Stimulated activated naive CD8-positive, alpha-beta T cell treated with anti-CD3 and anti-CD28 coated beads, Interleukin-15, Interleukin-2, amounts not matched to agents 100 ng/mL and 50 ng/mL, for 24 hours (primary cell): ENCODE results near the gene NBPF1.
"Not testable (repeated sequence)": the region's sequence is repeated elsewhere in the genome, so short reads cannot be mapped to it uniquely, and the experiment has no call there.

Experiments
- H3K27ac Mint-ChIP-seq: one replicate; pipeline ENCODE4 v1.8.0; 2021; ENCODE audit warnings: mild to moderate bottlenecking, mixed read lengths
- H3K27me3 Mint-ChIP-seq: one replicate; pipeline ENCODE4 v1.8.0; 2021; ENCODE audit warnings: mixed read lengths
- H3K36me3 Mint-ChIP-seq: one replicate; pipeline ENCODE4 v1.8.0; 2021; ENCODE audit warnings: low read depth, mixed read lengths
- H3K4me1 Mint-ChIP-seq: one replicate; pipeline ENCODE4 v1.8.0; 2021; ENCODE audit warnings: low read depth, mixed read lengths
- H3K4me3 Mint-ChIP-seq: one replicate; pipeline ENCODE4 v1.8.0; 2021; ENCODE audit warnings: mild to moderate bottlenecking, mixed read lengths
- H3K9me3 Mint-ChIP-seq: one replicate; pipeline ENCODE4 v1.8.0; 2021; ENCODE audit warnings: mixed read lengths

The NBPF1 gene

DNA sequence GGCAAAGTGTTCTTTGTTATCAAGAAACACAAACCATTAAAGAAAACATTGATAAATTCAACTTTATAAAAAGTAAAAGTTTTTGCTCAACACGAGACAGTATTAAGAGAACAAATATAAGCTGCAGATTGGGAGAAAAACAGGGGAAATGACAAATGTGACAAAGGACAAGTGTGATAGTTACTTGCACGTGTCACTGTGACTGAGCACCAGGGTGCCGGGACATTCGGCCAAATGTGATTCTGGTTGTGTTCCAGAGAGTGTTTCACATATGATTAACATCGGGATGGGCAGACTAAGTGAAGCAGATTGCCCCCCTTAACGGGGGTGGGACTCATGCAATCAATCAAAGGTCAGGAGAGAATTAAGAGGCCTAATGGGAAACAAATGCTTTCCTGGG, 52.9 kb downstream of the NBPF1 start:
- not testable (repeated sequence) for H3K27ac Mint-ChIP-seq, H3K27me3 Mint-ChIP-seq, H3K36me3 Mint-ChIP-seq, H3K4me3 Mint-ChIP-seq, H3K4me1 Mint-ChIP-seq, H3K9me3 Mint-ChIP-seq

DNA sequence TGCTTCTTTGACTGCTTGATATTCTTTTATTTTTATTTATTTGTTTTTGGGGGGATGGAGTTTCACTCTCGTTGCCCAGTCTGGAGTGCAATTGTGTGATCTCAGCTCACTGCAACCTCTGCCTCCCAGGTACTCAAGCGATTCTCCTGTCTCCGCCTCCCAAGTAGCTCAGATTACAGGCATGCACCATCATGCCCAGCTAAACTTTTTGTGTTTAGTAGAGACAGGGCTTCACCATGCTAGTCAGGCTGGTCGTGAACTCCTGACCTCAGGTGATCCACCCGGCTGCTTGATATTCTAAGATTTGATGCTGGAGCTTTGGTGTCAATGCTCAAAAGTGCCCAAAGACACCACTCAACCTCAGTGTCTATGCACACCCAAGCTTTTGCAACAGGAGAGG, 53.7 kb downstream of the NBPF1 start:
- not testable (repeated sequence) for H3K4me1 Mint-ChIP-seq, H3K9me3 Mint-ChIP-seq, H3K4me3 Mint-ChIP-seq, H3K27me3 Mint-ChIP-seq, H3K27ac Mint-ChIP-seq, H3K36me3 Mint-ChIP-seq

DNA sequence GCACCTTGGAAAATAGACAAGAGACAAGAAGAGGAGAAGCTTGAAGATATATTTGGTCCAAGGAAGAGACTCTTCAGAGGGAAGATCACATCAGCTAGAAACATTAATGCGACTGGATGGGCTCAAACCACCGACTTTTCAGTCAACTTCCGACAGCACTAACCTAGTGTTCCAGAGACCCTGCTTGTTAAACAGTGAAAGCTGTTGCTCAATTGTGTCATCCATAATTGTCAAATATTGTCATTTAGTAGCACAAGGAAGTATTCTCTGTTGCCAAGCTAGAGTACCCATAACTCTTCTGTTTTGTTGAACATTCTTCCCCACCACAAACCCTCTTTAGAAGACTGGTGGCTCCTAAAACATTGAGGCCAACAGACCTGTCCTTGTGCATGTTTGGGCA, 56.3 kb downstream of the NBPF1 start:
- H3K9me3 Mint-ChIP-seq, H3K27me3 Mint-ChIP-seq, H3K4me3 Mint-ChIP-seq, H3K27ac Mint-ChIP-seq, H3K4me1 Mint-ChIP-seq, H3K36me3 Mint-ChIP-seq: not testable (repeated sequence)

DNA sequence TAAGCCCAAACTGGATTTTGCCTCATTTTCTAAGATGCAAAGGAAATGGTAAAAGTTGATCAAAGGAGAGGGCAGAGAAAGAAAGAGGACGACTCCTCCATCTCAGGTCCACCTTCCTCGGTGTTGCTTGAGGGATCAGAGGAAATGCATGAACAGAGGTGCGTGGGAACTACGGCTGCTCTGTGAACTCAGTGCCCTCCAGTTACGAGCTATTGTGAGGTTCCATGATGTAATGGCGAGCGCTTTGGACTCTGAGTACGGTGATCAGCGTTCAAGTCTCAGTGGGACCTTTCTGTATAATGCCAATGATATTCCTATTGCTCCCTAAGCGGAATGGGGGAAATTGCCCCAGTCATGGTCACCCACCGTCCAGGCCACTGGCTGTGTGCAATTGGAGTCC, 60.1 kb downstream of the NBPF1 start:
- H3K4me1 Mint-ChIP-seq, H3K36me3 Mint-ChIP-seq, H3K27ac Mint-ChIP-seq, H3K27me3 Mint-ChIP-seq, H3K9me3 Mint-ChIP-seq, H3K4me3 Mint-ChIP-seq: not testable (repeated sequence)

DNA sequence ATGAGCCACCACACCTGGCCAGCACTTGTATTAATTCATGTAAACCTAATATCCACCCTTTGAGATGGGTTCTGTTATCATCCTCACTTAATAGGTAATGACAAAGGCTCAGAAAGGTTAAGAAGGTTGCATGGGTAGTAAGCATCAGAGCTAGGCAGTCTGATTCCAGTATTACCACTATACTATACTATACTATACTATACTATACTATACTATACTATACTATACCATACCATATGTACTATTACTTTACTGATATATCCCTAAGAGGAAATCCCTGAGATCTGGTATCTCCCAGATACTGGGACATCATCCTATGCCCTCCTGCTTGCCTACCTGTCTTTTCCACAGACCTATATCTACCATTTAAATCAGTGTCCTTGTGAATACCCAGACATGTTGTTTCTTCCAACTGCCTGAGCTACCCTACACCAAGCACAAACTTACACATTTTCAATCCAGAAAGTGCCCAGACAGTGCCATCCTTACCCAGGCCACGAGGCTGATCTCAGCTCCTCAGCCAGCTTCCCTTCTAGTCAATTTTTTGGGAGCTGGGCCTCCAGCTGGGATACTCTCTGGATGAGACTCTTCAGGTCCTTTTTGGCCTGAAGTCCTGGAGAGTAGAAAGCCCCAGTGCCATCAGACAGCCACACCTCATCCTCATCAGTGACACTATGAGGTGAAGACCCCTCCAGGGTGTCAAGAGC, 63.0 kb downstream of the NBPF1 start:
- H3K4me3 Mint-ChIP-seq, H3K36me3 Mint-ChIP-seq, H3K9me3 Mint-ChIP-seq, H3K4me1 Mint-ChIP-seq, H3K27me3 Mint-ChIP-seq, H3K27ac Mint-ChIP-seq: not testable (repeated sequence)

DNA sequence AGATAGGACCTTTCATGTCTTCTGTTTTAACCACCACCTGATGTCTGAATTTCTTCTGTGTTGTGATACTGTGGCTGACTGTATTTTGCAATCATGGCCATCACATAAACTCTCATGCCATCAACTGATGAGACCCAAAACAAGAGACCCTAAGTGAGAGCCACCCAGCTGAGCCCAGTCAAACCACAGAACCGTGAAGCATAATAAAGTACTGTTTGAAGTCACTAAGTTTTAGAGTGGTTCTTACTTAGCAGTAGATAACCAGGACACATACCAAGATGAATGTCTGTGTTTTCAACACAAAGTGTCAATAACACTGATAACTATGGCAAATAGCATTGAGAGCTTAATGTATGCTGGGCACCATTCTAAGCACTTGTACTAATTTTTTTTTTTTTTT, 63.8 kb downstream of the NBPF1 start:
- H3K4me1 Mint-ChIP-seq, result not testable (repeated sequence)

DNA sequence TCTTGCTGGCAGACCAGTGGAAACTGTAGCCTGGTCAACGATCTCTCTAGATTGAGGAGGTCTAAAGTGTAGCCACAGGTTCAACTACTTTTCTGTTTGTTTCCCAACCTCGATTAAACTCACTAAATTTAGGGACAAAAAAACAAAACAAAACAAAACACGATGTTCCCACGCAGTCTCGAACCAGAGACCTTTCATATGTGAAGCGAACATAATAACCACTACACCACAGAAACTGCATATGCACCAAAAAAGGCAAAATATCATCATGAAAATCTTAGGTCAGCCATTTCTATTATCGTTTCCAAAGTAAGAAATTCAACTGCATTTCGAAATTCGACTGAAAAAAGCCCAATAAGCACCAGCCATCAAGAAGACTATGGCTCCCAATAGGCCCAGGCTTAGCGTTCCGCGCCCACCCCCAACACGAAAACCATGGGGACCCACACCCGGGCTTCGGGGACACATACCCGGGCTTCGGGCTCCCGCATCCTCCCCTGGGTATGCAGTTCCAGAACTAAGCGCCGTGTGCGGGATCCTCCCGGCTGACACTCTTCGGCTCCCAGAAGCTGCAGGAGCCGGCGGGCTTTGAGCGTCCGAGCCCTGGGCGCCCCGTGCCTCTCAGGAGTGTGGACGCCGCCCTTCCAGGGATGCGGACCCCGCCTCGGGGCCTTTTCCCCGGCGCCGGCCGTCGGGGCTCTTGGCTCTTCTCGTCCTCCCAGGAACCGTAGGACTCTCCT, 65.7 kb downstream of the NBPF1 start:
- not testable (repeated sequence) for H3K9me3 Mint-ChIP-seq, H3K36me3 Mint-ChIP-seq, H3K27ac Mint-ChIP-seq, H3K4me1 Mint-ChIP-seq, H3K4me3 Mint-ChIP-seq, H3K27me3 Mint-ChIP-seq

More for the DNA sequence above, 63.8 kb downstream of the NBPF1 start:
- H3K9me3 Mint-ChIP-seq, H3K4me3 Mint-ChIP-seq, H3K36me3 Mint-ChIP-seq, H3K27me3 Mint-ChIP-seq, H3K27ac Mint-ChIP-seq: not testable (repeated sequence)

DNA sequence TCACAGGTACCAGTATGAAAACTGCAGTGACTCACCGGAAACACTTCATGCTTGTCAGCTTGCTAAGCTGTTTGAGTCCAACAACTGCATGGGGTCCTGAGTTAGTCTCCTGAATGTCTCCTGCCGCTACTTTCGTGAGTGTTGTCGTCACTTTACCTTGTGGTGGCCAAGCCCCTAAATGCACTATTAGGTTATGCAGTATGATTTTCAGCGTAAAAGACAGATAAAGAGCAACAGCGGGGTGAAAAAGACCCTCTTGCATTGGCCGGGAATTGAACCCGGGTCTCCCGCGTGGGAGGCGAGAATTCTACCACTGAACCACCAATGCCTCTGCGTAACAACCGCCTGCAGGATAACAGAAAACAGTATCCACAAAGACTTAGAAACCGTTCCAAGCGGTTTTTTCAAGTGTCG, 67.7 kb downstream of the NBPF1 start:
- Mint-ChIP-seq H3K27ac (peak overlapping the region; percentile 83), H3K4me3 (peak overlapping the region; percentile 41)
- H3K4me1 Mint-ChIP-seq, H3K27me3 Mint-ChIP-seq, H3K36me3 Mint-ChIP-seq, H3K9me3 Mint-ChIP-seq: not testable (repeated sequence)

DNA sequence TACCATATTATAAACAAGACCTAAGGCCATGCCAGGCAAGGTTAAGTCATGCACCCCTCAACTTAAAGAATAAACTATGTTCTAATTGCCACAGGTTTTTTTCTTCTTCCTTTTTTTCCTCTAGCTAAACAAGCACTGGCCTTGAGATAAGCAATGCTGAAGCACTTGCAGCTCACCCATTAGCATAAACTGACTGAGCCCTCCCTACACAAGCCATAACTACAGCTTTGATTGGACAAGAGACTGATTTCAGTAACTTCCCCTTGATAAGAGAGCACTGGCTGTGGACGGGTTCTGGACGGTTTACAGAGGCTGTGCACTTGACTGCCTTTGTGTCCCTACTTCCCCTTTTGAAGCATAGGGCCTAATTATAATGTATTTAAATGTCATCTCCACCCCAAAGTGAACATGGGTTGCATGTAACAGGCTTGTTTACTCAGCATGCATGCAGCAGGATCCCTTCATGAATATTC, 72.9 kb downstream of the NBPF1 start:
- not testable (repeated sequence) for H3K4me3 Mint-ChIP-seq, H3K4me1 Mint-ChIP-seq, H3K36me3 Mint-ChIP-seq, H3K9me3 Mint-ChIP-seq, H3K27ac Mint-ChIP-seq
- peaks cover 11% of the 10 kb centered on the region for H3K27me3 Mint-ChIP-seq

DNA sequence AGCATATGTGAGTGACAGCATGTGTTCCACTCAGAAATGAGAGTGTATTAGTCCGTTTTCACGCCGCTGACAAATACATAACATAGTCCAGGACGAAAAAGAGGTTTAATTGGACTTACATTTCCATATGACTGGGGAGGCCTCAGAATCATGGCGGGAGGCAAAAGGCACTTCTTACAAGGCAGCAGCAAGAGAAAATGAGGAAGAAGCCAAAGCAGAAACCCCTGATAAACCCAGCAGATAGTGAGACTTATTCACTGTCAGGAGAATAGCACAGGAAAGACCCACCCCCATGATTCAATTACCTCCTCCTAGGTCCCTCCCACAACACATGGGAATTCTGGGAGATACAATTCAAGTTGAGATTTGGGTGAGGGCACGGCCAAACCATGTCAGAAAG, 75.8 kb downstream of the NBPF1 start:
- H3K4me3 Mint-ChIP-seq, H3K36me3 Mint-ChIP-seq, H3K9me3 Mint-ChIP-seq, H3K27ac Mint-ChIP-seq: not testable (repeated sequence)
- Mint-ChIP-seq H3K27me3 (peaks cover 21% of the 10 kb centered on the region), H3K4me1 (peaks cover 12% of the 10 kb centered on the region)

DNA sequence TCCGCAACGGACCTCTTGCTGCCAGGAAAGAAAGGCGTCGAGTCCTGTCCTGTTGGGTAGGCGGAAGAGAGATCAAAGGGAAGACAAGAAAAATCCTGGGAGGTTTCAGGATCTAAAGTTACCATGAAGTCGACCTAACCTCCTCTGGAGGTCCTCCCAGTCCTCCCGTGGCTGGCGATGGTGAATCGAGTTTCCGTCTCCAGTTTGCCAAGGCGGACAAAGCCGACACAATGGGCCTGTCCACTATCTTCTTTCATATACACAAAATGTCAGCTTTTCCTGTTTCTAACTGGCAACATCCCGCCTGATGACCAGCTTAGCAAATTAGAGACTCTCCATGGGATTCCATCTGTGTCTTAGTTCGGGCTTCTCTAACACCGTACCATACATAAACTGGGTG, 76.6 kb downstream of the NBPF1 start:
- peaks cover 26% of the 10 kb centered on the region for H3K27me3 Mint-ChIP-seq
- not testable (repeated sequence) for H3K9me3 Mint-ChIP-seq, H3K4me3 Mint-ChIP-seq, H3K27ac Mint-ChIP-seq, H3K36me3 Mint-ChIP-seq
- H3K4me1 Mint-ChIP-seq, result peaks cover 12% of the 10 kb centered on the region

DNA sequence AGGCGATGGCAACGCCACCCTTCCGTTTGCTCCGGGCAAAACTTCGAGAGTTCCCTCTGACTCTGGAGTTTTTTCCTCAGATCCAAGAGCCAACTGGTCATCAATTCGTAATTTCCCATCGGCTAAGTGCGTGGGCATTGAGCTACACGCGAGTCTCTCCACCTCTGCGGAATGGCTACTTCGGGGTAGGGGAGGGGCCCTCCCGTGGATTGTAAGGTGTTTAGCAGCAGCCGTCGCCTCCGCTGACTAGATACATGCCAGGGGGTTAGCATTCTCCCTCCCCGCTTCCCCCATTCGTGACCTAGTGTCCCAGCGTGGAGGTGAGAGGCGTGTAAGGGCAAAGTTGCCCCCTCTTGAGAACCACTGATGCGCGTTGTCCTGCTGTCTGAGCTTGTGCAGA, 77.5 kb downstream of the NBPF1 start:
- not testable (repeated sequence) for H3K36me3 Mint-ChIP-seq, H3K4me3 Mint-ChIP-seq, H3K27ac Mint-ChIP-seq, H3K9me3 Mint-ChIP-seq
- Mint-ChIP-seq H3K4me1 (peaks cover 12% of the 10 kb centered on the region), H3K27me3 (peaks cover 33% of the 10 kb centered on the region)

DNA sequence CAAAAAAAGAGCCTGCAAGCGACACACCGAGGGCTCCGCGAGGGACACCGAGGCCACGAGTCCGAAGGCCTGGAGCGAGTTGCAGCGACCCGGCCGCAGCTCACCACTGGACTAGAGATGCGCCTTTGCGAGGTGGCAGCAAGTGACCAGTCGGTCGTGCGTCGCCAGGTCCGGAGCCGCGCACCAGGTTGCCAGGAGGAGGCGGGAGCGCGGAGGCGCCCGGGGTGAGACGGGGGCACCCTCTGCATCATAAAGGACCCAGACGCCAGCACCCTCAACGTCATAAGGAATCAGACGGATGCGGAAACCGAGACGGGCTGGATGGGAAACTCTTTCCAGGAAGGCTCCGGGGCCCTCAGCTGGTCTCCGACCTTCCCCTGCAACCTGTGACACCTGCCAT, 77.9 kb downstream of the NBPF1 start:
- not testable (repeated sequence) for H3K27ac Mint-ChIP-seq, H3K36me3 Mint-ChIP-seq, H3K9me3 Mint-ChIP-seq
- H3K27me3 Mint-ChIP-seq, result peaks cover 33% of the 10 kb centered on the region
- H3K4me3 Mint-ChIP-seq, result peak overlapping the region; percentile 70
- H3K4me1 Mint-ChIP-seq, result peaks cover 12% of the 10 kb centered on the region

DNA sequence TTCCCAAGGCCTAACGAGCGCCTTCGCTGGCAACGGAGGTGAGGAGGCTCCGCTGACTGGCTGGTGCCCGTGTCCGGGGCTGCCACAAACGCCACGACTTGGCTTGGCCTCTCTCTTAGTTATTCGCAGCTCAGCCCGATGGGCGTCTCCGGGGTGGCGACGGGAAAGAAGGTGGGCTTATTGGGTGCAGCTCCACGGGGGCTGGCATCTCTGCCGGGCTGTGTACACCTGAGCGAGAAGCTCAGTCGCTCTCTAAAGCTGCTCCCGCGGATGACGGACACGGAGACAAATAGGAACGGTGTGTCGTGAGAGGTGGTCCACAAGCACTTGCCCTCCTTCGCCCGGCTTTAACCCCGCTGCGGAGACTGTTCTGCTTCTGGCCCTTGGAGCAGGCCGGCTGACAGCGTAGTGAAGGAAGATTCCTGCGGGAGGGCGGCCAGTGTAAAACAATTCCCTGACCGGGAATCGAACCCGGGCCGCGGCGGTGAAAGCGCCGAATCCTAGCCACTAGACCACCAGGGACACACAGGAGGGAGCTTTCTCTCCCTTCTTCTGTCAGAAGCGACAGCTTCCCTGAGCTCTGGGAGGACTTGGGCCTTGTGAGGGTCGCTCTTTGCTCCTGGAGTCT, 78.4 kb downstream of the NBPF1 start:
- Mint-ChIP-seq H3K27me3 (peaks cover 33% of the 10 kb centered on the region), H3K4me3 (peak overlapping the region; percentile 70), H3K27ac (peak overlapping the region; percentile 49), H3K4me1 (peaks cover 12% of the 10 kb centered on the region)
- not testable (repeated sequence) for H3K9me3 Mint-ChIP-seq, H3K36me3 Mint-ChIP-seq

DNA sequence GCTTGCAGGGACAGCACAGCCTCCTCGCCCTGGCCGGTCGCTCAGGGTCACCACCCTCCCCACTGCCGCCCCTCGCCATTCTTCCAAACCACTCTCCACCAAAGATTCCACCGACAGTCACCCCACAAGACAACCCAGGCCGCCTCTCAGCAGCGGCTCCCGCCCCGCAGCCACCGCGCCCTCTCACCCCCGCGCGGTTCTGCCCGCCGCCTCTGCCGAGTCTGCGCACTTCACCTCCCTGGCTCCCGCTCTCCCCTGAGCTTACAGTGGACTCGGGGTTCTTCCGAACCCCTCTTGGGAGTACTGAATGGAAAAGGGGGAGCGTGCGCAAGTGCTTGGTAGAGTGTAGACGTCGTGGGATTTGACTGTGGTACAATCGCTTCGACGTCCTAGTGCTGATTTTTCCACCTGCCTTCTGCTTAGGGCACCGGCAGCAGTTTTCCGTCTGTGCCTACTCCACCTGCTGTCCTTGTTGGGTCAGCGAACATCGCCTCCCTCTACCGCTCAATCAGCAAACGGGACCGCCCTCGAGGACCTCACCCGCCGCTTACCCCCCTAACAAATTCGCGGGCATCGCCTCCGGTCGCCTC, 79.0 kb downstream of the NBPF1 start:
- H3K4me3 Mint-ChIP-seq, result peak overlapping the region; percentile 52
- not testable (repeated sequence) for H3K36me3 Mint-ChIP-seq, H3K27ac Mint-ChIP-seq, H3K9me3 Mint-ChIP-seq
- peaks cover 33% of the 10 kb centered on the region for H3K27me3 Mint-ChIP-seq
- peaks cover 12% of the 10 kb centered on the region for H3K4me1 Mint-ChIP-seq
